Heart left ventricle (tissue), 16 donors: Measurements from ENCODE around the gene P3R3URF. TPM values are rescaled to one million over a fixed set of nuclear protein-coding genes. Genes with fewer than 3 reads are reported as not detected.
A peak's percentile ranks its signal among the peaks of the same experiment; 100 is the strongest.

ENCODE experiments used
- ATAC-seq, 4 donors: fragments of 200-7000 bp; cut with Tn5 transposase; one replicate each; pipeline ENCODE4 v1.9.1; 2020 to 2022; ENCODE audit warnings: moderate library complexity in 4 of 4, mild to moderate bottlenecking in 3 of 4, moderate number of reproducible peaks in 1 of 4
- DNase-seq, 5 donors: peaks; one replicate each; pipeline ENCODE4 v3.0.0-alpha.2; 2020
- H3K27ac ChIP-seq, 12 donors: fragments of 200-600 bp; sonication (generic) in 4 of 12; one replicate each; pipeline versions ENCODE4 v1.5.0 to v1.8.0; 2016 to 2022; ENCODE audit warnings: mild to moderate bottlenecking in 2 of 12
- H3K27me3 ChIP-seq, 9 donors: fragments of 200-600 bp; sonication (generic) in 2 of 9; one replicate each; pipeline versions ENCODE4 v1.5.1 to v1.8.0; 2016 to 2022; ENCODE audit warnings: mild to moderate bottlenecking in 3 of 9
- H3K36me3 ChIP-seq, 9 donors: fragments of 200-600 bp; sonication (generic) in 2 of 9; one replicate each; pipeline versions ENCODE4 v1.5.0 to v1.8.0; 2018 to 2022; ENCODE audit warnings: mild to moderate bottlenecking in 2 of 9
- H3K4me1 ChIP-seq, 12 donors: fragments of 200-600 bp; sonication (generic) in 4 of 12; one replicate each; pipeline versions ENCODE4 v1.5.0 to v1.8.0; 2016 to 2022; ENCODE audit warnings: mild to moderate bottlenecking in 3 of 12
- H3K4me3 ChIP-seq, 12 donors: fragments of 200-600 bp; sonication (generic) in 4 of 12; one replicate each; pipeline versions ENCODE4 v1.5.0 to v1.8.0; 2017 to 2022; ENCODE audit warnings: mild to moderate bottlenecking in 9 of 12, moderate library complexity in 4 of 12
- H3K9me3 ChIP-seq, 12 donors: fragments of 200-600 bp; sonication (generic) in 4 of 12; one replicate each; pipeline versions ENCODE4 v1.5.0 to v1.8.0; 2016 to 2022; ENCODE audit warnings: mild to moderate bottlenecking in 1 of 12
- POLR2A ChIP-seq, 2 donors: fragments of 450-650 bp; IDR thresholded peaks; one replicate each; pipeline ENCODE4 v1.6.1; 2017; ENCODE audit warnings: antibody characterized with exemption in 2 of 2, mild to moderate bottlenecking in 2 of 2, moderate library complexity in 2 of 2
- WGBS, 4 donors: extraction: QIAGEN DNeasy Blood & Tissue Kit in 2 of 4; methylation state at CpG; one replicate each; pipeline versions ENCODE4 v1.1.5 to v1.1.7; 2013 to 2018; 5-methylcytosine and 5-hydroxymethylcytosine counted together
- intact Hi-C, 10 donors: fragments of 100-400 bp; cut with DNase I; formaldehyde crosslinking; loops; one replicate each; pipeline versions ENCODE4 v1.11.1 to v1.14.2; 2022
- polyA plus RNA-seq, 2 donors: library from polyadenylated mRNA; stranded (reverse); fragments of 200-250 nt; gene quantifications; one replicate each; pipeline ENCODE4 v1.2.3, GENCODE V29; 2013
- total RNA-seq, 9 donors: library from RNA; depleted of rRNA in 2 of 9; stranded (reverse); fragments of >200 nt in 2 of 9; fragmentation: NEBNext Ultra II Directional in 3 of 9; extraction: Animal tissue kit (Norgen Biotek cat#: 25700) in 3 of 9; gene quantifications; one replicate each; pipeline versions ENCODE4 v1.1.0 to v1.2.4, GENCODE V29; 2016 to 2023
- TF ChIP-seq, protein P1 (sequence below), 12 donors: fragments of 200-600 bp; sonication (generic) in 4 of 12; IDR thresholded peaks; one replicate each; pipeline versions ENCODE4 v1.5.0 to v1.8.0; 2018 to 2022; ENCODE audit warnings: antibody characterized with exemption in 12 of 12, mild to moderate bottlenecking in 5 of 12
- donor health status: ischemic (EF 13 %, LVEDD 7.1; RV severe dilation, severe dysfunction).
- donor health status: healthy with polysubstance abuse.
- donor health status: DM: no; HTN: yes; CAD: no.
- donor health status: DM: no; HTN: no; CAD: no.
- donor health status: ischemic (EF 25% LVEDD 6.9; RV normal size, moderate dysfunction).
- donor health status: ischemic (EF 25% LVEDD 5.7; RV mildly dilated, moderate dysfunction).
- donor health status: healthy.
- donor health status: DM: yes; HTN: yes; CAD: no.
- donor health status: ischemic (EF 35%, LVEDD 5.7; RV mildly dilated, moderate dysfunction).
- donor health status: nonischemic (EF 11% LVEDD 7.7; RV severe dilation, severe dysfunction).
- donor health status: DM: yes; HTN: yes; CAD: no.
- donor health status: PGD.
- donor health status: ischemic (EF 29% LVEDD 5.4; RV normal size, mild dysfunction).
- donor health status: nonischemic (EF 23%, LVEDD 6.1; RV moderate dilation, normal function).

P3R3URF gene
- total and polyA plus RNA-seq, 11 donors = not detected

DNA sequence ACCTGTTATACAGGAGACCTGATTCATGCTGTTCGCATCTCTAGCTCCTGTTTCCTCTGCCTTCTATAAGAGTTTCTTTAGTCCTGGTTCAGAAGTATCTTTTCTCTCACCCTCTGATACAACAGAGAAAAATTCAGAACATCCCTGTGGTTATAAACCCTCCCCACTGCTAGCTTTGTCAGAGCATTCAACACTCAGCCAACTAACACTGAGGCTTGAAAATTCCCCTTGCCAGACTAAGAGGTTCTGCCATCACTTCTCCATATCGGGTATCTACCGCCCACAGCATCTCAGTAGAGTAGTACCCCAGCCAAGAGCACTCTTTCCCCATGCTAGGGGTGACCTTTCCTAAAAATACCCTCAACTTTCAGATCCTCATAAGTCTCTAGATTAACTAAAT, 24.3 kb downstream of the P3R3URF start:
- no peaks in the 10 kb centered on the region for H3K36me3 ChIP-seq
- no peak for TF ChIP-seq POLR2A (IDR thresholded peaks at IDR 0.05)
- TF ChIP-seq, protein P1, sequence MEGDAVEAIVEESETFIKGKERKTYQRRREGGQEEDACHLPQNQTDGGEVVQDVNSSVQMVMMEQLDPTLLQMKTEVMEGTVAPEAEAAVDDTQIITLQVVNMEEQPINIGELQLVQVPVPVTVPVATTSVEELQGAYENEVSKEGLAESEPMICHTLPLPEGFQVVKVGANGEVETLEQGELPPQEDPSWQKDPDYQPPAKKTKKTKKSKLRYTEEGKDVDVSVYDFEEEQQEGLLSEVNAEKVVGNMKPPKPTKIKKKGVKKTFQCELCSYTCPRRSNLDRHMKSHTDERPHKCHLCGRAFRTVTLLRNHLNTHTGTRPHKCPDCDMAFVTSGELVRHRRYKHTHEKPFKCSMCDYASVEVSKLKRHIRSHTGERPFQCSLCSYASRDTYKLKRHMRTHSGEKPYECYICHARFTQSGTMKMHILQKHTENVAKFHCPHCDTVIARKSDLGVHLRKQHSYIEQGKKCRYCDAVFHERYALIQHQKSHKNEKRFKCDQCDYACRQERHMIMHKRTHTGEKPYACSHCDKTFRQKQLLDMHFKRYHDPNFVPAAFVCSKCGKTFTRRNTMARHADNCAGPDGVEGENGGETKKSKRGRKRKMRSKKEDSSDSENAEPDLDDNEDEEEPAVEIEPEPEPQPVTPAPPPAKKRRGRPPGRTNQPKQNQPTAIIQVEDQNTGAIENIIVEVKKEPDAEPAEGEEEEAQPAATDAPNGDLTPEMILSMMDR (IDR thresholded peaks at IDR 0.05) = no peak
- H3K9me3 ChIP-seq = no peaks in the 10 kb centered on the region
- DNase-seq (no peak), ATAC-seq (peak in 1 of 4 donors; percentile 33)
- H3K4me3 ChIP-seq = no peak overlapping the region
- WGBS, 4 donors = 78 to 93% (median 83%) methylated on average over 3 of the region's 3 CpGs
- no peak overlapping the region for H3K27ac ChIP-seq
- H3K4me1 ChIP-seq = peaks cover 0 to 9% (median 0%) of the 10 kb centered on the region in 12 donors
- H3K27me3 ChIP-seq = no peaks in the 10 kb centered on the region
- intact Hi-C loops = no loop called here

DNA sequence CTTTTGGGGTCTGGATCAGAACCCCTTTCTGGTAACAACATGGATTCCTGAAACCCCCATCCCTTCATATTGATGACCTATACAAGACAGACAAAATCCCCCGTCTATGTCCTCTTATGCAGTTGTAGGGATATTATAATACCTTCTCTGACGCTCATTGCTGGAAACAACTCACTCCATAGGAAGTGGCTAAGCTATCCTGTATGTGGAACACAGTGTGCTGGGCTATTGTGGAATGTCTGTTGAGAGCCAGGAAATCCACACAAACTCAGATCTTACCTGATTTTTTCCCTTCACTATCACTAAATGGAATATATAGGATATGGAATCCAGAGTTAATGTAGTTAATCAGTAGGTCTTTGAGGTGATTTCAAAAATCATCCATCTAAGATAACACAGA, 26.2 kb downstream of the P3R3URF start:
- WGBS, 4 donors = 56 to 73% (median 73%) methylated on average over 2 of the region's 2 CpGs
- Histone ChIP-seq H3K9me3 (no peaks in the 10 kb centered on the region), H3K4me3 (no peak overlapping the region), H3K4me1 (peaks cover 0 to 9% (median 0%) of the 10 kb centered on the region in 12 donors), H3K27ac (peak overlapping the region; percentile 3 to 77 (median 60)), H3K27me3 (no peaks in the 10 kb centered on the region), H3K36me3 (no peaks in the 10 kb centered on the region)
- intact Hi-C loops = no loop called here
- no peak for DNase-seq
- TF ChIP-seq POLR2A (IDR thresholded peaks at IDR 0.05) = no peak
- TF ChIP-seq, protein P1 (IDR thresholded peaks at IDR 0.05) = no peak
- peak; percentile 52 to 94 (median 78) for ATAC-seq

DNA sequence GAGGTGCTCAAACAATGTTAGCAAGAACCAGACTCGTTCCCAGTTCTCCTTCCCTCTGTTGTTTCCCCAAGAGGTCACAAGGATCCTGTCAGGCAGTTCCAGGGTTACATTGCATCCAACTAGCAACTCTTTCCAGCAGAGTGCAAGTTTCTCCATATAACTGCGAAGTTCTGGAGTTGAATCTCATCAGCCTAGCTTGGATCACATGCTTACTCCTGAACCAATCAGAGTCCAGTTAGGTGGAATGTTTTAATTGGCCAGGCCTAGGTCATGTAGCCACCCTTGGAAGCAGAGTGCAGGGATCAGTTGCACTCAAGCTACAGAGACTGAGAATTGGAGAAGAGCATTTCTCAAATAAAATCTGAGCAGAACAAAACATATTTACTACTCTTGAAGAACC, 28.0 kb downstream of the P3R3URF start:
- no peak for DNase-seq
- H3K36me3 ChIP-seq = no peaks in the 10 kb centered on the region
- H3K9me3 ChIP-seq = no peaks in the 10 kb centered on the region
- intact Hi-C loops = no loop called here
- no peak overlapping the region for H3K27ac ChIP-seq
- H3K27me3 ChIP-seq = no peaks in the 10 kb centered on the region
- TF ChIP-seq, protein P1 (IDR thresholded peaks at IDR 0.05) = no peak
- no peak for TF ChIP-seq POLR2A (IDR thresholded peaks at IDR 0.05)
- 67 to 78% (median 77%) methylated on average over 2 of the region's 2 CpGs for WGBS, 4 donors
- no peak overlapping the region for H3K4me3 ChIP-seq
- peaks cover 0 to 9% (median 0%) of the 10 kb centered on the region in 12 donors for H3K4me1 ChIP-seq
- no peak for ATAC-seq

- H3K27ac ChIP-seq = peak overlapping the region in 11 of 12 donors; percentile 6 to 77 (median 53)
- no peaks in the 10 kb centered on the region for H3K27me3 ChIP-seq
- no peaks in the 10 kb centered on the region for H3K36me3 ChIP-seq
- WGBS, 4 donors = 58 to 67% (median 61%) methylated on average over 3 of the region's 3 CpGs
- no peak for TF ChIP-seq POLR2A (IDR thresholded peaks at IDR 0.05)
- TF ChIP-seq, protein P1 (IDR thresholded peaks at IDR 0.05) = no peak
- H3K4me1 ChIP-seq = peaks cover 4 to 48% (median 29%) of the 10 kb centered on the region in 12 donors
- no peaks in the 10 kb centered on the region for H3K9me3 ChIP-seq
- no peak for ATAC-seq
- intact Hi-C loops = no loop called here
- no peak for DNase-seq
- peak overlapping the region in 3 of 12 donors; percentile 0 to 15 (median 14) for H3K4me3 ChIP-seq
These were observed 38.4 kb downstream of the P3R3URF start for GRCh38 chr1:46137916-46138315.
